CD1c-positive myeloid dendritic cell (primary cell): ENCODE data around the gene IGSF21.
"Not testable (repeated sequence)": the region's sequence is repeated elsewhere in the genome, so short reads cannot be mapped to it uniquely, and the experiment has no call there.

ENCODE experiments used
- DNase-seq: peaks from one replicate; pipeline ENCODE4 v3.0.0-alpha.2; 2016; ENCODE audit errors: extremely low spot score

Gene IGSF21

DNA sequence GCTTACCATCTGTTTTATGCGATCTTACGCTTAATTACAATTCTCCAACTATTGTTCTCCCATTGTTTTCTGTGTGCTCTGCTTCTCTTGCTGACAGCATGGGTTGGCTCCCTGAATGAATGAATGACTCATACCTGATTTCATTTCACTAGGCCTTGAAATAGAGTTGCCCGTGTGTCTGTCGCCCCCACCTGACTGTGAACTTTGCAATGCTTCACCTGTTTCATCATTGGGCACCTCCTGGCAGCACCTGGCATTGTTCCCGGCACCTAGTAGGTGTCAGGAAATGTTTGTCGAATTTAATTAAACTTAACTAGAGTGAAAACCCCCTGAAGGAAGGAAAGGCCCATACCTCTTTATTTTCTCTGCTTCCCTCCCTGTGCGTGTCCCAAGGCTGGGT is 252.7 kb downstream of the IGSF21 start:
- DNase-seq, result no peak

GRCh38 chr1:18362150-18362549 is 254.6 kb downstream of the IGSF21 start:
- no peak for DNase-seq

GRCh38 chr1:18363436-18363835 is 255.8 kb downstream of the IGSF21 start:
- no peak for DNase-seq

GRCh38 chr1:18365099-18365705 is 257.6 kb downstream of the IGSF21 start:
- DNase-seq, result no peak

- DNase-seq, result not testable (repeated sequence)
These were observed 264.9 kb downstream of the IGSF21 start for GRCh38 chr1:18372505-18372904.

GRCh38 chr1:18373151-18373550 is 265.6 kb downstream of the IGSF21 start:
- DNase-seq, result no peak

DNA sequence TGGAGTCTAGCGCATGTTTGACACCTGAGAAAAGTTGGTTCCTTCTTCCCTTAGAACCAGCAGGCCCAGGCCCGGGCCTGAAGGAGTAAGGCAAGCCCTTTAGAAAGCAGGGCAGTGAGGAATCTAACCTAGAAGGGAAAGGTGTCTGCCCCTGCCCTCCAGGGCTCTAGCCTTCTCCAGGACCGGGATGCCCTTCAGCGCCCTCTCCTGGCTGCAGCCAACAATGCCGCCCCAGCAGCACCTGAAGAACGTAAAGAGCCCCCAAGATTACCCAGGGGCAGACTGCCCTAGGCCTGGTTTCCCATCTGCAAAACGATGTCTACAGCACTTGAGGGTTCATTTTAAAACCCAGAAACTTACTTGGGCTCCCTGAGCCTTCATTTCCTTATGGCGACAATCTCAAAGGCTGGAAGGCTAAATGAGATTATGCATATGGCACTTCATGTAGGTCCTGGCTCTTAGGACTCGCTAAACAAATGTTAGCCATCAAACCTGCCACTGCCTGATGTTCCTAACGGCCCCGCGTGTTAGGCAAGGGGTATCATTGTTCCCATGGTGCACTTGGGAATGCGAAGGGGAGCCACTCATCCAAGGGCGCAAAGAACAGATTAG is 266.4 kb downstream of the IGSF21 start:
- no peak for DNase-seq

DNA sequence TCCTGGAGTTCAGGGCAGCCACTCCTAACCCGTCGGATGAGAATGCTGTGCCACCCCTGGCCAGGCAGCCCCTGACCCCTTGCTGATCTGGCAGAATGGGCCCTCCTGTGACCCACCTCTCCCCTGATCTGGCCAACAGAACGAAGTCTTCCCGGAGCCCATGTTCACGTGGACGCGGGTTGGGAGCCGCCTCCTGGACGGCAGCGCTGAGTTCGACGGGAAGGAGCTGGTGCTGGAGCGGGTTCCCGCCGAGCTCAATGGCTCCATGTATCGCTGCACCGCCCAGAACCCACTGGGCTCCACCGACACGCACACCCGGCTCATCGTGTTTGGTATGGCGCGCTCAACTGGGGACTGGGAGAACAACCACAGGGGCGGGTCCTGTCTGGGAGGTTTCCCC is 269.1 kb downstream of the IGSF21 start:
- DNase-seq, result no peak

DNA sequence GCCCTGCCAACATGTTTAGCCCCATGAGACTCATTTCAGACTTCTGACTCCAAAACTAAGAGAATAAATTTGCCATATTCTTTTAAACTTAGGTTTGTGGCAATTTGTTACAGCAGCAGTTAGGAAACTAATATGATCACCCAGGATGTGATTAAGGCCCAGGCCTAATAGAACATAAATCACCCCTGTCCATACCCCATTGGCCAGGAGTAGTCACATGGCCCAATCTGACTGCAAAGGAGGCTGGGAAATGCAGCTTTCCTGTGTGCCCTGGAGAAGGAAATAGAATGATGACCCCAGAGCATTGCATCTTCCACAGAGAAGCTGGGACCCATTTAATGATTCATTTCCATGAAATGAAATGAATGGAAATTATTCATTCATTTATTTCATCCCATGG is 272.7 kb downstream of the IGSF21 start:
- DNase-seq, result no peak

GRCh38 chr1:18384059-18384458 is 276.5 kb downstream of the IGSF21 start:
- DNase-seq, result no peak

- DNase-seq, result no peak
These were observed 276.9 kb downstream of the IGSF21 start for GRCh38 chr1:18384471-18384870.

- no peak for DNase-seq
These were observed 277.7 kb downstream of the IGSF21 start for GRCh38 chr1:18385239-18385790.

GRCh38 chr1:18386591-18386990 is 279.0 kb downstream of the IGSF21 start:
- no peak for DNase-seq

GRCh38 chr1:18387307-18387706 is 279.7 kb downstream of the IGSF21 start:
- DNase-seq, result no peak

DNA sequence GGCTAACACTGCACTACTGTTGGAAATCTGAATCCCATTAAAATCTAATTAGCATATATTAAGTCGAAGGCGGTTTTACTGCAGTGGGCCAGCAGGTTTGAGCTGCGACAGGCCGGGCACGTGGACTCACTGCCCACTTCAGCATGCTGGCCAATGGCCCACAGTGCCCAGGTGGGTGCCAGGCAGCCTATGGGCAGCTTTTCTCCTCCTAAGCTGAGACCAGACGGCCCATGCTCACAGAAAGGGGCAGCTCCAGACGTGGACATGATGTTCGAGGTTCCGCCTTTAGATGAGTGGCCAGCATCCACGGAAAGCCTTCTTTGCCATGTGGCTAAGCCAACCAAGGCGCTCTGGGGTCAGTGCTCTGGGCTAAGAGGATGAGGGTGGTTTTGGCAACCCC is 283.4 kb downstream of the IGSF21 start:
- DNase-seq, result no peak

- DNase-seq, result no peak
These were observed 287.1 kb downstream of the IGSF21 start for GRCh38 chr1:18394563-18395156.

GRCh38 chr1:18396247-18396980 is 288.8 kb downstream of the IGSF21 start:
- no peak for DNase-seq

GRCh38 chr1:18397641-18398040 is 290.0 kb downstream of the IGSF21 start:
- DNase-seq, result no peak

GRCh38 chr1:18398791-18399530 is 291.4 kb downstream of the IGSF21 start:
- no peak for DNase-seq

GRCh38 chr1:18400347-18401102 is 292.9 kb downstream of the IGSF21 start:
- DNase-seq, result no peak

GRCh38 chr1:18401921-18402320 is 294.3 kb downstream of the IGSF21 start:
- DNase-seq, result no peak
